GM23248 (cell line): ENCODE data around the gene RASAL2. TPM values are rescaled to one million over a fixed set of nuclear protein-coding genes. Genes with fewer than 3 reads are reported as not detected.
"Not testable (repeated sequence)": the region's sequence is repeated elsewhere in the genome, so short reads cannot be mapped to it uniquely, and the experiment has no call there.

ENCODE experiments used
- DNase-seq: peaks from one replicate; pipeline ENCODE4 v3.0.0-alpha.2; 2015
- H2AFZ ChIP-seq: fragments of 200-600 bp; sonication (generic); 2 replicates; pipeline ENCODE4 v1.6.1; 2016; ENCODE audit warnings: antibody characterized with exemption
- H3F3A ChIP-seq: fragments of 200-600 bp; sonication (generic); 2 replicates; pipeline ENCODE4 v1.6.1; 2016; ENCODE audit warnings: mild to moderate bottlenecking, antibody characterized with exemption, mixed run types; ENCODE audit not compliant: insufficient read depth
- H3K27ac ChIP-seq: fragments of 200-600 bp; sonication (generic); 2 replicates; pipeline ENCODE4 v1.5.1; 2016; ENCODE audit warnings: mild to moderate bottlenecking
- H3K27me3 ChIP-seq: fragments of 200-600 bp; sonication (generic); replicated peaks from 2 replicates; pipeline ENCODE4 v1.6.1; 2016; ENCODE audit warnings: mild to moderate bottlenecking; ENCODE audit not compliant: insufficient read depth
- H3K36me3 ChIP-seq: fragments of 200-600 bp; sonication (generic); 2 replicates; pipeline ENCODE4 v1.6.1; 2016; ENCODE audit warnings: low read depth, mild to moderate bottlenecking
- H3K4me1 ChIP-seq: fragments of 200-600 bp; sonication (generic); 2 replicates; pipeline ENCODE4 v1.6.1; 2016; ENCODE audit warnings: mild to moderate bottlenecking; ENCODE audit not compliant: insufficient read depth
- H3K4me2 ChIP-seq: fragments of 200-600 bp; sonication (generic); one replicate; pipeline ENCODE4 v1.6.1; 2016; ENCODE audit warnings: mild to moderate bottlenecking; ENCODE audit not compliant: unreplicated experiment
- H3K4me3 ChIP-seq: fragments of 200-600 bp; sonication (generic); 2 replicates; pipeline ENCODE4 v1.5.1; 2016; ENCODE audit warnings: mild to moderate bottlenecking
- H3K79me2 ChIP-seq: fragments of 200-600 bp; sonication (generic); 2 replicates; pipeline ENCODE4 v1.6.1; 2016; ENCODE audit warnings: mild to moderate bottlenecking; ENCODE audit not compliant: insufficient read depth
- H3K9ac ChIP-seq: fragments of 200-600 bp; sonication (generic); 2 replicates; pipeline ENCODE4 v1.6.1; 2016; ENCODE audit warnings: mild to moderate bottlenecking
- H3K9me2 ChIP-seq: fragments of 200-600 bp; sonication (generic); 2 replicates; pipeline ENCODE4 v1.6.1; 2016; ENCODE audit warnings: mixed run types, mild to moderate bottlenecking, moderate library complexity; ENCODE audit not compliant: insufficient read depth
- H3K9me3 ChIP-seq: fragments of 200-600 bp; sonication (generic); one replicate; pipeline ENCODE4 v1.6.1; 2017; ENCODE audit warnings: low read depth
- H4K20me1 ChIP-seq: fragments of 200-600 bp; sonication (generic); 2 replicates; pipeline ENCODE4 v1.6.0; 2016; ENCODE audit not compliant: insufficient read depth
- EZH2 ChIP-seq: fragments of 200-600 bp; sonication (generic); IDR thresholded peaks from 2 replicates; pipeline ENCODE4 v1.6.1; 2018; ENCODE audit warnings: antibody characterized with exemption, mild to moderate bottlenecking; ENCODE audit not compliant: insufficient read depth, poor library complexity, severe bottlenecking
- EZH2phosphoT487 ChIP-seq: fragments of 200-600 bp; sonication (generic); IDR thresholded peaks from 2 replicates; pipeline ENCODE4 v1.6.1; 2018; ENCODE audit warnings: antibody characterized with exemption, moderate library complexity, mild to moderate bottlenecking, low read depth; ENCODE audit not compliant: insufficient read depth
- WGBS, 2 experiments: methylation state at CpG; one replicate each; pipeline ENCODE4 v1.1.6; 2015 to 2017; ENCODE audit warnings: low lambda C conversion rate in 2 of 2, low coverage in 1 of 2; ENCODE audit errors: missing lambda C conversion rate in 2 of 2; 5-methylcytosine and 5-hydroxymethylcytosine counted together
- in situ Hi-C: fragments of 300-500 bp; cut with MboI; formaldehyde crosslinking; loops from 2 replicates; pipeline ENCODE4 v1.15.0; 2020
- polyA plus RNA-seq: library from polyadenylated mRNA; unstranded; fragments of >200 nt; fragmentation: Nextera tagmentation; extraction: Ambion mirVana; gene quantifications from 2 replicates; pipeline ENCODE4 v1.2.1, GENCODE V29; 2016
- total RNA-seq: library from RNA; depleted of rRNA; stranded (reverse); fragments of >200 nt; shearing (Covaris generic); gene quantifications from 2 replicates; pipeline ENCODE4 v1.2.3, GENCODE V29; 2014

The RASAL2 gene
- total and polyA plus RNA-seq, 2 experiments from 2014 or later: 10.1 to 23.1 TPM

- Histone ChIP-seq H3K27ac (no peak overlapping the region), H3F3A (peaks cover 37% of the 10 kb centered on the region), H3K79me2 (peaks cover 86% of the 10 kb centered on the region)
These were observed 150.0 kb downstream of the RASAL2 start for GRCh38 chr1:178243890-178244289.

GRCh38 chr1:178248284-178248683, 154.4 kb downstream of the RASAL2 start:
- H3K27ac ChIP-seq, H3F3A ChIP-seq, H3K4me2 ChIP-seq, H3K4me1 ChIP-seq, H3K9me3 ChIP-seq, DNase-seq, in situ Hi-C loops, H2AFZ ChIP-seq, H4K20me1 ChIP-seq, H3K9ac ChIP-seq, H3K27me3 ChIP-seq, H3K36me3 ChIP-seq, H3K9me2 ChIP-seq, H3K4me3 ChIP-seq: not testable (repeated sequence)
- 95 to 96% methylated on average over 3 of the region's 3 CpGs for WGBS, 2 experiments
- peaks cover 100% of the 10 kb centered on the region for H3K79me2 ChIP-seq

More at GRCh38 chr1:178243890-178244289, 150.0 kb downstream of the RASAL2 start:
- H3K4me3 ChIP-seq: no peak overlapping the region
- in situ Hi-C loops: no loop called here
- H3K4me2 ChIP-seq: no peak overlapping the region
- WGBS, 2 experiments: 86 to 91% methylated on average over 2 of the region's 2 CpGs
- H3K27me3 ChIP-seq: no peaks in the 10 kb centered on the region
- H3K9ac ChIP-seq: no peak overlapping the region
- peaks cover 9% of the 10 kb centered on the region for H3K9me3 ChIP-seq
- peaks cover 43% of the 10 kb centered on the region for H3K4me1 ChIP-seq
- TF ChIP-seq EZH2 (no peak), EZH2phosphoT487 (no peak)
- no peaks in the 10 kb centered on the region for H3K9me2 ChIP-seq
- no peak overlapping the region for H2AFZ ChIP-seq
- no peaks in the 10 kb centered on the region for H4K20me1 ChIP-seq
- no peaks in the 10 kb centered on the region for H3K36me3 ChIP-seq
- DNase-seq: no peak

- DNase-seq, H3K4me1 ChIP-seq, H3F3A ChIP-seq, H3K9me3 ChIP-seq, in situ Hi-C loops, H3K27me3 ChIP-seq, H3K4me3 ChIP-seq, H3K9ac ChIP-seq, H3K36me3 ChIP-seq, H3K27ac ChIP-seq, H3K4me2 ChIP-seq, H2AFZ ChIP-seq, H4K20me1 ChIP-seq, H3K9me2 ChIP-seq: not testable (repeated sequence)
- peaks cover 100% of the 10 kb centered on the region for H3K79me2 ChIP-seq
- WGBS, 2 experiments: 95 to 97% methylated on average over 3 of the region's 3 CpGs
These were observed 159.7 kb downstream of the RASAL2 start for GRCh38 chr1:178253581-178253980.

- Histone ChIP-seq H3K79me2 (peaks cover 97% of the 10 kb centered on the region), H4K20me1 (no peaks in the 10 kb centered on the region), H3K27ac (no peak overlapping the region), H3F3A (no peaks in the 10 kb centered on the region), H3K9me3 (no peaks in the 10 kb centered on the region), H3K9ac (no peak overlapping the region), H3K36me3 (no peaks in the 10 kb centered on the region), H3K4me1 (no peaks in the 10 kb centered on the region), H3K27me3 (no peaks in the 10 kb centered on the region), H3K9me2 (no peaks in the 10 kb centered on the region), H3K4me3 (no peak overlapping the region), H2AFZ (no peak overlapping the region), H3K4me2 (no peak overlapping the region)
- DNase-seq: no peak
- in situ Hi-C loops: no loop called here
- TF ChIP-seq EZH2phosphoT487 (no peak), EZH2 (no peak)
These were observed 160.5 kb downstream of the RASAL2 start for GRCh38 chr1:178254433-178254832.

GRCh38 chr1:178258536-178258935, 164.6 kb downstream of the RASAL2 start:
- Histone ChIP-seq H3K36me3 (no peaks in the 10 kb centered on the region), H3F3A (peaks cover 15% of the 10 kb centered on the region; the same call in 1 of the 2 replicates), H3K27me3 (no peaks in the 10 kb centered on the region), H3K27ac (no peak overlapping the region), H3K9me3 (no peaks in the 10 kb centered on the region), H2AFZ (no peak overlapping the region), H3K4me3 (no peak overlapping the region), H3K4me2 (no peak overlapping the region), H3K9me2 (no peaks in the 10 kb centered on the region), H3K79me2 (peaks cover 95% of the 10 kb centered on the region), H3K4me1 (peaks cover 22% of the 10 kb centered on the region), H3K9ac (no peak overlapping the region), H4K20me1 (no peaks in the 10 kb centered on the region)
- in situ Hi-C loops: no loop called here
- TF ChIP-seq EZH2phosphoT487 (no peak), EZH2 (no peak)
- 53 to 66% methylated on average over 3 of the region's 3 CpGs for WGBS, 2 experiments
- DNase-seq: no peak
